Measurements from ENCODE around the gene ADAD2. TPM values are rescaled to one million over a fixed set of nuclear protein-coding genes. Genes with fewer than 3 reads are reported as not detected.

ADAD2 gene
- total and polyA plus RNA-seq, 2 donors: 0.21 to 0.47 TPM

DNA sequence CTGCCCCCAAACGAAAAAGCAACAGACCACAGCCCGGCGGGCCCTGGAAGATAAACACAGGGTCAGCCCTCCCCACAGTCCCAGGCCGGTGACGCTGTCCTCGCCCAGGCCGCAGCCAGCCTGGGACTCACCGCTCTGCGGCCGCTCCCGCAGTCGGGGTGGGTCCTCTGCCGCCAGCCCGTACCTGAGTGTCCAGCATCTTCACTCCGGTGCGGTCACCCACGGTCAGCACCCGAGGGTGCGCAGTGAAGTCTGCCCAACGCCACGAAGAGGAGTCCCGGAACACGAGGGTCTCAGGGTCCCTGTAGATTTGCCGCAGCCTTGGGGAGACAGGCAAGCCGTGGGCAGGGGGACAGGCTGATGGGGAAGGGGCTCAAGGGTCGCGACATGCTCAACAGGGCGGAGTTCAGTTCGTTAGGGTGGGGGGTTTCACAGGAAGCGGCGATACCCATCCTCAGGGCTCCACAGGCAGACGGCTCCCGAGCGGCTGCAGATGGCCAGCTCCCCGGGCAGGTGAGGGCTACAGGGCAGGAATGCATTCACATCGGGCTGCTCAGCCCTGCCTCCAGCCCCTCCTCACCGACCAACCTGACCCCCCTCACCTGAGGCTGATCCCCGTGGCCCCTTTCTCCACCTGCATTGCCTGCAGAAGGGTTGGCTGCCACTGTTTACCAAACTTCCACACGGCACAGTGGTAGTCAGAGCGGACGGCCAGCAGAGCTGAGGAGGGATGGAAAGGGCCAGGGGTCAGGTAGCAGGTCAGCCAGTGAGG lies 9.6 kb upstream of the ADAD2 start:
- no peaks in the 10 kb centered on the region for H3K4me1 ChIP-seq (ENCODE audit: insufficient read depth)
- DNase-seq (ENCODE audit: extremely low spot score): no peak
- no peak overlapping the region for H3K27ac ChIP-seq (ENCODE audit: low read depth)
- WGBS: 93% methylated on average over 41 of the region's 41 CpGs
- no peak overlapping the region for H3K4me3 ChIP-seq (ENCODE audit: low read depth, low read length)
- H3K36me3 ChIP-seq (ENCODE audit: insufficient read depth): peaks cover 9% of the 10 kb centered on the region

DNA sequence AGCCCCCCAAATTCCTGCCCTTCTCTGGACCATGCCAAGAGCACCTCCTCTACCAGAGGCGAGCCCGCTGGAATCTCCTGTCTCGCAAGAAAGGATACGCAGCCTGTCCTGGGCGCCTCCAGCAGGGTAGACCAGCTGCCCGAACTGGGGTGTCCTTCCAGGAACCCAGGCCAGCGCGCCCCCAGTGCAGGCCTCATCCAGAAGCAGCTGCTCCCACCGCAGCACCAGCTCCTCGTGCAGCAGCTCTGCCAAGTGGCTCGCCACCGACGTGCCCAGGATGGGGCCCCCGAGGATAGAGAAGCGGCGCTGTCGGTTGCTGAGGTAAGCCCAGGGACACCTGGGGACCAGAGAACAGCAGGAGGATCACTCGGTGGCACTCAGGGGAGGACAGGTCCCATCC lies 8.9 kb upstream of the ADAD2 start:
- H3K27ac ChIP-seq (ENCODE audit: low read depth): no peak overlapping the region
- H3K36me3 ChIP-seq (ENCODE audit: insufficient read depth): peaks cover 9% of the 10 kb centered on the region
- H3K4me3 ChIP-seq (ENCODE audit: low read depth, low read length): no peak overlapping the region
- DNase-seq (ENCODE audit: extremely low spot score): no peak
- no peaks in the 10 kb centered on the region for H3K4me1 ChIP-seq (ENCODE audit: insufficient read depth)
- 96% methylated on average over 18 of the region's 18 CpGs for WGBS

DNA sequence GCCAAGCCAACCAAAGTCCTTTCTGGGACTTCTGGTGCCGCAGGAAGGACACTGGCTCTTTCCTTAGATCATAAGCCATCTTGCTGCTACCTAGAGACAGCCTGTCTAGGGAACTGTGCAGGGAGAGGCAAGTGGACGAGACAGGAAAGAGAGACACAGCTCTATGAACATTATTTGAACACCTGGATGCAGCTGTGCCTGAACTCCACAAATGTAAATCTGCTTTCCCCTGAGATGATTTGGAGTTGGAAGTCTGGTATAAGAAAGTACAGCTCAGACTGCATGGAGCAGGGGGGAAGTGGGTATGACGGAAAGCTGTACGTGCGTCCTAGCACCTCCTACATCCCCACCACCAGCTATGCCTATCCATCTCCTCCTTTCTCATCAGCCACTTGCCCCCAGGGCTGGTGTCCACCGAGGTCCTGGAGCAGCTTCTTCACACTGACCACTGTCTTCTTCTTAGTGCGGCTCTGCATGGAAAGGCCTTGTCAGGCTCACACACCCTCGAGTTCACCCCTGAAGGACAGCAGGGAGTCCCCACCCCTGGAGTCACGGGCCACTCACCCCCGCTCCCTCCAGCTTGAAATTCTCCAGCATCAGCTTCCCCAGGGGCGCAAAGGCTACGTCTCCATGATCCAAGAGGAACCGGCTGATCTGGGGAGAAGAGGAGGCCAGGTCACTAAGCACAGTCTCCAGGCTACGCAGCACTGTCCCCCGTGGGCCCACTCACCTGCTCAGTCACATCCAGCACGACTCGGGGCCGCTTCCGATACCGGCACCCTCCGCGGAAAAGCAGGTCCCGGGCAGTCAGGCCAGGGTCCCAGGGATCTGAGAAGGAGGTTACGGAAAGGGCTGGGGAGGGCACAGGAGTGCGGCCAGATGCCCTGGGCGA lies 8.0 kb upstream of the ADAD2 start:
- WGBS: 94% methylated on average over 26 of the region's 26 CpGs
- Histone ChIP-seq H3K36me3 (ENCODE audit: insufficient read depth) (peaks cover 9% of the 10 kb centered on the region), H3K27ac (ENCODE audit: low read depth) (no peak overlapping the region), H3K4me3 (ENCODE audit: low read depth, low read length) (no peak overlapping the region), H3K4me1 (ENCODE audit: insufficient read depth) (no peaks in the 10 kb centered on the region)
- no peak for DNase-seq (ENCODE audit: extremely low spot score)

DNA sequence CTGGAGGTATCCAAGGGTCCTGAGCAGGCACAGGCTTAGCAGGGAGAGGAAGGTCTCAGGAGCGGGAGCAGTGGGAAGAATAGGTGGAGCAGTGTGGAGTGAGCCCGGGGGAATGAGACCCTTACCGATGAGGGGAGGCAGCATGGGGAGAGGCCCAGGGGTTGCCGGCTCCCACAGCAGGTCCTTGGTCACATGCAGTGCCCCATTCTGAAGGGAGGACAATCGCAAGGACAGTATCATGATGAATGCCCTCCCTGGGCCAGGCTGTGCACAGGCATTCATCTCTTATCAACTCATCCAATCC lies 7.4 kb upstream of the ADAD2 start:
- DNase-seq (ENCODE audit: extremely low spot score): no peak
- H3K27ac ChIP-seq (ENCODE audit: low read depth): no peak overlapping the region
- whole genome bisulfite sequencing: 95% methylated on average over 5 of the region's 5 CpGs
- peaks cover 9% of the 10 kb centered on the region for H3K36me3 ChIP-seq (ENCODE audit: insufficient read depth)
- H3K4me1 ChIP-seq (ENCODE audit: insufficient read depth): no peaks in the 10 kb centered on the region
- H3K4me3 ChIP-seq (ENCODE audit: low read depth, low read length): no peak overlapping the region

DNA sequence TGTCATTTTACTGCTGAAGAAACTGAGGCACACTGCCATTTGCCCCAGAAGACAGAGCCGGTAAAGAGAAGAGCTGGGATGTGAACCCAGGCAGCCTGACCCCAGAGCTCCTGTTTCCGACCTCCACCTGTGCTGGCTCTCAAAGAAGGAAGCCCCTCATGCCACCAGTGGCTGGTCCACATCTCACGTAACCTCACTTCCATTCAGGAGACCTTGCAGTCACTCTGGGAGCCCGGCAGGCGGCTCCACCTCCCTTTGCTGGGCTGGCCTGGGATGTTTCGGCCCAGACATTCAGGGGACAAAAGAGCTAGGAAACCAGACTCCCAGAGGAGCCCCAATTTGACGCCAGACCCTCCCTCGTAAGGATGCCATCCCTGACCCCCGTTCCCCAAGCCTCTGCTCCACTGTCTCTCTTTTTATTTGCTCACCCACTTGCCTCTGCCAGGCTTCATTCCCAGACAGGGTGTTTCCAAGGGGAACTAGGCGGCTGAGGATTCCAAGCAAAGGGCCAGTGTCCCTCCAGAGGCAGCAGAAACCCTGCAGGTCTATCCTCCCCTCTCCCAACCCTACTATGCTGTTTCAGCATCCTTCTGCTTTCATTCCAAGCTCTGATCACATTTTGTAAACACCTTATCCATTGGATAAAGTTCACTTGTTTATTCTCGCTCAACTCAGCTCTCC lies 6.9 kb upstream of the ADAD2 start:
- H3K27ac ChIP-seq (ENCODE audit: low read depth): peak overlapping the region; percentile 18
- H3K4me1 ChIP-seq (ENCODE audit: insufficient read depth): no peaks in the 10 kb centered on the region
- DNase-seq (ENCODE audit: extremely low spot score): no peak
- 82% methylated on average over 11 of the region's 11 CpGs for WGBS
- no peak overlapping the region for H3K4me3 ChIP-seq (ENCODE audit: low read depth, low read length)
- peaks cover 9% of the 10 kb centered on the region for H3K36me3 ChIP-seq (ENCODE audit: insufficient read depth)

DNA sequence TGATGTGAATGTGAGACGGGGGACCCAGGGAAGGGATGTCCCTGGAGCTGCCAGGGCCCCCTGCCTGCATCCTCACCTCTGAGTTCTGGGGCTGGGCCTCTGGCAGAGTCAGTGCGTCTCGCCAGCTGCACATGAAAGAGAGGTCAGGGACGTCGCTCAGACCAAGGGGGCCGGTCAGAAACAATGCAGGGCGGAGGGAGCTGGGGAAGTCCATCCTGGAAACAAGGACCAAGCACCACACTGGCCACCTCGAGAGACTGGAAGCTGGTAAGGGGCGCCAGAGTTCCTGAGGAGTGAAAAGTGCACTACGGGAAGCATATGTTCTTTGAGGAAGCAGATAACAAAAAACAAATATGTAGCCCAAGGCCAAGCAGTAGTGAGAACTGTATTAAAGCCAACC lies 6.2 kb upstream of the ADAD2 start:
- H3K4me3 ChIP-seq (ENCODE audit: low read depth, low read length): no peak overlapping the region
- H3K36me3 ChIP-seq (ENCODE audit: insufficient read depth): peaks cover 9% of the 10 kb centered on the region
- DNase-seq (ENCODE audit: extremely low spot score): no peak
- 77% methylated on average over 10 of the region's 10 CpGs for WGBS
- no peaks in the 10 kb centered on the region for H3K4me1 ChIP-seq (ENCODE audit: insufficient read depth)
- no peak overlapping the region for H3K27ac ChIP-seq (ENCODE audit: low read depth)

DNA sequence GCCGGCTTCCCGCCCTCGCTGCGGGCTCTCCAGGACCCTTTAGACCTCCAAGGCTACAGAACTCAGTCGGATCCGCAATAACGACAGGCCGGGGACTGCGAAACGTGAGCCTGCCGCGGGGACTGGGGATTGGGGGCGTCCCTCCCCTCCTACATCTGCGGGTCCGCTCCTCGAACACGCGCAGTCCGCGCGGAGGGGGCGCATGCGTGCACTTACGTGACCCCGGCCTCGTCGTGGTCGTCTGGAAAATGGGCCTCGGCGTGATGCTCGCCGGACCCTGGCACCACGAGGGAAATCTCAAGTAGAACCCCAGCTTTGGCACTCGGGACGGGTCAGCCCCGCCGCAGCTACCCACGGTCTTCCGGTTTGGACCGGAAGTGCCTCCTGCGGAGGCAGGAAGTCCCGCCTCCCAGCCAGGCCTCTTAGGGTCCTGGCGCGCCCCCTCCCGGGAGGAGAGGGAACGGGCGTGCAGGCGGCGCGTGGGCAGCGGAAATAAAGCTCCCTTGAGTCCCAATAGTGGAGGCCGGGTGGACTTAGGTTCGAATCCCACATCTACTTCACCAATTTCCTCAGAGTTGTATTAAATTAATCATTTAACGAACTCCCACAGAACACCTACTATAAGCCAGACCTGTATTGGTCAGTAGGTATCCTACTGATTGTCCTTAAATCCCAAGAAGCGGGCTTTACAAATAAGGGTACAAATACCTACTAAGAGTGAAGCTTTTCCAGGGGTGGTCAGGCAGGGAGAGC lies 4.1 kb upstream of the ADAD2 start, which contains the start of gene TAF1C:
Gene TAF1C, minus strand, starts transcription at position 373 of the 753 bp plus-strand sequence. CDS start 2,069 bp downstream, outside the sequence.
- WGBS: 2% methylated on average over 55 of the region's 55 CpGs

DNA sequence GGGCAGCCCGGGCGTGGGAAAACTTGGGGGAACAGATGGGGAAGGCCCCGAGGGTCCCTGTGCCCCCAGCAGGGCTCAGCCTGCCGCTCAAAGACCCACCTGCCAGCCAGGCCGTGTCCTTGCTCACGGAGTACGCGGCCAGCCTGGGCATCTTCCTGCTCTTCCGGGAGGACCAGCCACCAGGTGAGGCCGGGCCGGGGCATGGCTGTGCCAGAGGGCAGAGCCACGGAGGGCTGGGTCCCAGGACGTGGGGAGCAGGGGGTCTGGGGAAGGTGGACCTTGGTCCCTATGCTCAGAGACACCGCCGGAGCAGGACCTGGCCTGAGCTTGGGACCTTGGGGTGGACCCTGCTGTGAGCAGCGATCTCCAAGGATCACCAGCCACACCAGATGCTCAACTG lies 509 bp downstream of the ADAD2 start:
- Histone ChIP-seq H3K27ac (ENCODE audit: low read depth) (no peak overlapping the region), H3K4me1 (ENCODE audit: insufficient read depth) (no peaks in the 10 kb centered on the region), H3K4me3 (ENCODE audit: low read depth, low read length) (no peak overlapping the region), H3K36me3 (ENCODE audit: insufficient read depth) (no peaks in the 10 kb centered on the region)
- no peak for DNase-seq (ENCODE audit: extremely low spot score)
- 94% methylated on average over 16 of the region's 16 CpGs for WGBS

More for the DNA sequence above, 4.1 kb upstream of the ADAD2 start, which contains the start of gene TAF1C:
- Histone ChIP-seq H3K4me3 (ENCODE audit: low read depth, low read length) (peak within 1 kb of the TSS; percentile 67), H3K36me3 (ENCODE audit: insufficient read depth) (peaks cover 4% of the 10 kb centered on the region), H3K27ac (ENCODE audit: low read depth) (peak within 1 kb of the TSS; percentile 19), H3K4me1 (ENCODE audit: insufficient read depth) (no peaks in the 10 kb centered on the region)
- DNase-seq (ENCODE audit: extremely low spot score): peak; percentile 69

DNA sequence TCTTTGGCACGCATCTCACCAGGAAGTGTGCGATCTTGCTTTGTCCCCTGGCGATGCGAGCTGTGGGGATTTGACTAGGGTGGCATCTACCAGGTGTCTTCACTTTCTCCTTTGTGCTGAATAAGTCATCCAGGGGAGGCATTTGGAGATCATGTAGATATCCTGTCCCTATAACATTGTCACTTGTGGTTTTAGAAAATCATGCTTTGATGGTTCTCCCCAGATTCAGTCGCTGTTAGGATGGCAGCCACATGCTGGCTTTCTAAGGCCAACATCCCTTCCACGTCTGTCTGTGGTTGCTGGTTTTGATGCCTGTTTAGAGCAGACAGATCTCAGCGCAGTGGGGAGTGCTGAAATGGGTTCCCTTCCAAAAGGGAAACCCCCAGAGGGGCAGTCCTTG lies 2.5 kb downstream of the ADAD2 start:
- no peak overlapping the region for H3K4me3 ChIP-seq (ENCODE audit: low read depth, low read length)
- no peaks in the 10 kb centered on the region for H3K4me1 ChIP-seq (ENCODE audit: insufficient read depth)
- WGBS: 80% methylated on average over 7 of the region's 7 CpGs
- H3K27ac ChIP-seq (ENCODE audit: low read depth): no peak overlapping the region
- no peaks in the 10 kb centered on the region for H3K36me3 ChIP-seq (ENCODE audit: insufficient read depth)
- DNase-seq (ENCODE audit: extremely low spot score): no peak

DNA sequence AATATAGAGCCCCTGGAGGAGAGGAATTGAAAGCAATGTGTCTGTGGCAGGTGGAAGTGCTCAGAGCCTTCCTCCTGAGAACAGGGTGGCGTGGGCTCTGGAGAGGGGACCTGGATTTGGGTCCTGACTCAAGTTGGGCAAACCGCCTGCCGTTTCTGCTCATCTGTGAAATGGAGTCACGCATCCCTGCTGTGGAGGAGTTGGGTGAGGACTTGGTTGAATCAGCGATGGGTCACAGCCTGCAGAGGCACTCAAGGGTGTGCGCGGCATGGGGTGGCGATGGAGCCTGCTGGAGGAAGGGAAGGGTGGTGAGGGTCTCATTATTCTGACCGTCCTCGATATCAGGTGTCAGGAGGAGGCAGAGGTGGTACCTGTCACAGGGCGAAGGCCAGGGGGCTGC lies 3.1 kb downstream of the ADAD2 start:
- no peak for DNase-seq (ENCODE audit: extremely low spot score)
- 80% methylated on average over 11 of the region's 11 CpGs for WGBS
- H3K4me3 ChIP-seq (ENCODE audit: low read depth, low read length): no peak overlapping the region
- H3K36me3 ChIP-seq (ENCODE audit: insufficient read depth): no peaks in the 10 kb centered on the region
- H3K27ac ChIP-seq (ENCODE audit: low read depth): no peak overlapping the region
- H3K4me1 ChIP-seq (ENCODE audit: insufficient read depth): no peaks in the 10 kb centered on the region

DNA sequence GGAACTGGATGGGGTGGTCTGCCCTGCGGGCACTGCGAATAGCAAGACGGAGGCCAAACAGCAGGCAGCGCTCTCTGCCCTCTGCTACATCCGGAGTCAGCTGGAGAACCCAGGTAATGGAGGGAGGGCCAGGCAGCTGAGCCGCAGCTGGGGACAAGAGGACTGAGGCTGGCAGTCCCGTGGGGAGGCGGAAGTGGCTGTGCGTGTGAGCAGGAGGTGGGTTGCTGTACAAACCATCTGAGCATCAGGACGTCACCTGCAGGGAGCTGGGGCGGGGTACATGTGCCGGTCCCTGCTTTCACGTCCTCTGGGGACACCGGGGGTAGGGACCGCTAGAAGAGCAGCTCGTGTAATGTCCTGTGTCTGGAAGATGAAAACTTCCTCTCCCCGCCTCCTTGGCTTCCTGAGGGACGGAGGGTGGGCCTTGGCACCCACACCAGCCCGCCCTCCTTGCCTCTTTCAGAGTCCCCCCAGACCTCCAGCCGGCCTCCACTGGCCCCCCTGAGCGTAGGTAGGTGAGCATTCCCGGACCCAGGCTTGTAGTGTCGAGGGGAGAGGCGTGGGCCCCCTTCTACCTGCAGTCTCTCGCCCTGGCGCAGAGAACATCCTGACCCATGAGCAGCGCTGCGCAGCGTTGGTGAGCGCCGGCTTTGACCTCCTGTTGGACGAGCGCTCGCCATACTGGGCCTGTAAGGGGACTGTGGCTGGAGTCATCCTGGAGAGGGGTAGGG lies 3.7 kb downstream of the ADAD2 start:
- no peaks in the 10 kb centered on the region for H3K4me1 ChIP-seq (ENCODE audit: insufficient read depth)
- no peak overlapping the region for H3K4me3 ChIP-seq (ENCODE audit: low read depth, low read length)
- WGBS: 66% methylated on average over 34 of the region's 34 CpGs
- H3K27ac ChIP-seq (ENCODE audit: low read depth): no peak overlapping the region
- no peaks in the 10 kb centered on the region for H3K36me3 ChIP-seq (ENCODE audit: insufficient read depth)
- DNase-seq (ENCODE audit: extremely low spot score): no peak

DNA sequence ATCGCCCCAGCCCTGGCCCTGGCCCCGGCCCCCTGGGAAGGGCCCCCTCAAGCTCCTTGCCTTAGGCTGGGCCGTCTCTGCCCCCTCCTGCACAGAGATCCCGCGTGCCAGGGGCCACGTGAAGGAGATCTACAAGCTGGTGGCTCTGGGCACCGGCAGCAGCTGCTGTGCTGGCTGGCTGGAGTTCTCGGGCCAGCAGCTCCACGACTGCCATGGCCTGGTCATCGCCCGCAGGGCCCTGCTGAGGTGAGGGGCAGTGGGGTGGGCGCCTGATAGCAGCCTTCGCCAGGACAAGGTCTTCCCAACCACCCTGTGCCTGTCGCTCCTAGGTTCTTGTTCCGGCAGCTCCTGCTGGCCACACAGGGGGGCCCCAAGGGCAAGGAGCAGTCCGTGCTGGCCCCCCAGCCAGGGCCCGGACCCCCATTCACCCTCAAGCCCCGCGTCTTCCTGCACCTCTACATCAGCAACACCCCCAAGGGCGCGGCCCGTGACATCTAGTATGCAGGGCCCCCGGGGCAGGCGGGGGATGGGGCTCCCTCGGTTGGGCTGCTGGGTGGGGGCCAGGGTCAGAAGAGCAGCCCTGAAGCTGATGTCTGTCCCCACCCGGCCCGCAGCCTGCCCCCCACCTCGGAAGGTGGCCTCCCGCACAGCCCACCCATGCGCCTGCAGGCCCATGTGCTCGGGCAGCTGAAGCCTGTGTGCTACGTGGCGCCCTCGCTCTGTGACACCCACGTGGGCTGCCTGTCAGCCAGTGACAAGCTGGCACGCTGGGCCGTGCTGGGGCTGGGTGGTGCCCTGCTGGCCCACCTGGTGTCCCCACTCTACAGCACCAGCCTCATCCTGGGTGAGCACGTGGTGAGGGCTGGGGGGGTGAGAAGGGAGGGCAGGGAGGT lies 4.5 kb downstream of the ADAD2 start:
- Histone ChIP-seq H3K4me3 (ENCODE audit: low read depth, low read length) (no peak overlapping the region), H3K27ac (ENCODE audit: low read depth) (no peak overlapping the region), H3K4me1 (ENCODE audit: insufficient read depth) (no peaks in the 10 kb centered on the region), H3K36me3 (ENCODE audit: insufficient read depth) (no peaks in the 10 kb centered on the region)
- DNase-seq (ENCODE audit: extremely low spot score): no peak
- WGBS: 81% methylated on average over 38 of the region's 38 CpGs
